T-helper 17 cell (primary cell): Measurements from ENCODE around the gene SOX15. TPM values are rescaled to one million over a fixed set of nuclear protein-coding genes. Genes with fewer than 3 reads are reported as not detected.
"Not testable (repeated sequence)": the region's sequence is repeated elsewhere in the genome, so short reads cannot be mapped to it uniquely, and the experiment has no call there.

Experiments used
- ATAC-seq: fragments of 150-1000 bp; cut with Tn5 transposase; 2 replicates; pipeline ENCODE4 v1.10.0; 2021; ENCODE audit warnings: mild to moderate bottlenecking, moderate library complexity
- DNase-seq, 3 donors: peaks; one replicate each; pipeline versions ENCODE4 v3.0.0 to v3.0.0-alpha.2; 2020 to 2021
- H3K9me3 ChIP-seq: one replicate; pipeline ENCODE4 v1.7.0; 2013; ENCODE audit warnings: low read length, mild to moderate bottlenecking; ENCODE audit not compliant: control insufficient read depth, poor library complexity, severe bottlenecking
- H3K27ac Mint-ChIP-seq: one replicate; pipeline ENCODE4 v1.8.0; 2022; ENCODE audit warnings: mild to moderate bottlenecking, moderate library complexity, mixed read lengths
- H3K27me3 Mint-ChIP-seq: one replicate; pipeline ENCODE4 v1.8.0; 2022; ENCODE audit warnings: mixed read lengths
- H3K36me3 Mint-ChIP-seq: one replicate; pipeline ENCODE4 v1.8.0; 2022; ENCODE audit warnings: low read depth, mixed read lengths
- H3K4me1 Mint-ChIP-seq: one replicate; pipeline ENCODE4 v1.8.0; 2022; ENCODE audit warnings: mild to moderate bottlenecking, mixed read lengths
- H3K4me3 Mint-ChIP-seq: one replicate; pipeline ENCODE4 v1.8.0; 2022; ENCODE audit warnings: mild to moderate bottlenecking, moderate library complexity, mixed read lengths
- total RNA-seq, 4 donors: library from RNA in 2 of 4; stranded (reverse) in 2 of 4; gene quantifications; one replicate each; pipeline ENCODE4 v1.2.3 and lab custom pipeline; 2022 to 2026

SOX15 gene
- total RNA-seq (not detected), total RNA-seq (lab: John Stamatoyannopoulos, UW) (0.15 to 0.93 reads per million in 2 donors)

DNA sequence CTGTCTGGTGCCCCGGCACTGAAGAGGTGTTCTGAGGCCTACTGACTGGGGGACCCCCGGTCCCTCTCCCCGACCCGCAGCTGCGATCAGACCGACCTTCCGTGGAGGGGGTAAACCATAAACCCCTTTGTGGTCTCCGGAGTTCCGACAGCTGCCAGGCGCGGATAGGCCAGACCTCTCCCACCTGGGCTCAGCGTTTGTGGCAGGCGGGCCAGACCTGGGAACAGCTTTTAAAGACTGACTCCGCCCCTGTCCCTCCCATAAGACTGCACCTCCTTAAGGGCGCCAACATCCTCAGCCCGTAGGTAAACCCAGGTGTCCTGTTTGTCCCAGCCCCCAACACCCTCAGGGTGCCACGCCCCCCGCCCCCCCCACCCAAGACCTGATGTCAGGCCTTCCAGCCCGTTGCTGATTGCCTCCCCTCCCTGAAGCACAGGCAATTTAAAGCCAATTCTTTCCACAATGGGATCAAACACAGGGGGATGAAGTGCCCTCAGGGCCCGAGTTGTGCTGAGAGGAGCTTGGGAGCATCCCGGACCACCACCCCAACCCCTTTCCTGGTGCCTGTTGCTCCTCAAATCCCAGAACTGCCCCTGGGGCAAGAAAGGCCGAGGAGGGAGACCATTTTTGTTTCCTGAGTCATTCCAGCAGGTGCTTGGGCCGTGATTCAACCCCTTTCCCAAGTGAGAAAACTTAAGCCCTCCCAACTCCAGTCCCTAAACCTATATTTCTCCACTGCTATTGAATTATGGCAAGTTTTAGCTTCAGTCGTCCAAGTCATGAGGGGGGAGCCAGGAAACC, at the start of gene SOX15:
SOX15 (minus strand) TSS at position 204 of the 801 bp plus-strand sequence. CDS start 418 bp downstream, outside the sequence.
- peaks cover 11% of the 10 kb centered on the region for H3K36me3 Mint-ChIP-seq
- no peaks in the 10 kb centered on the region for H3K27me3 Mint-ChIP-seq
- H3K4me1 Mint-ChIP-seq: peaks cover 9% of the 10 kb centered on the region
- peak within 1 kb of the TSS; percentile 29 for H3K27ac Mint-ChIP-seq
- H3K4me3 Mint-ChIP-seq: no peak within 1 kb of the TSS
- DNase-seq: no peak
- no peak for ATAC-seq
- no peaks in the 10 kb centered on the region for H3K9me3 ChIP-seq

DNA sequence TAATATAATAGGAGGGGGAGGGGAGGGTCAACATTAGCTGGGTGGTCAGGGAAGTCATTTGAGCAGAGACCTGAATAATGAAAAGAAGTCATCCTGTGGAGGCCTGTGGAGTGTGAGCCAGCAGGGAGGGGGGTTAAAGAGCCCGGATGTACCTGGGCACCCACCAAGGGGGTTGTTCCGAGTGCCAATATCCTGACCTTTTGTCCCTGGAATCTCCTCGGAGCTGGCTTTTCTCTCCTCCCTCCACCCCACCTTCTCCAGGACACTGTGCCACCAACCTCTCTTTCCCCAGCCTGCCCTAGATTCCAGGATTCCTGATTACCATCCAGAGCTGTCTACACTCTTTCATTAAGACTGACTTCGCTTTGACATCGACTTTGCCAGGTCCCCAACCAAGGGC, 46.3 kb upstream of the SOX15 start:
- H3K27me3 Mint-ChIP-seq: no peaks in the 10 kb centered on the region
- H3K36me3 Mint-ChIP-seq: no peaks in the 10 kb centered on the region

DNA sequence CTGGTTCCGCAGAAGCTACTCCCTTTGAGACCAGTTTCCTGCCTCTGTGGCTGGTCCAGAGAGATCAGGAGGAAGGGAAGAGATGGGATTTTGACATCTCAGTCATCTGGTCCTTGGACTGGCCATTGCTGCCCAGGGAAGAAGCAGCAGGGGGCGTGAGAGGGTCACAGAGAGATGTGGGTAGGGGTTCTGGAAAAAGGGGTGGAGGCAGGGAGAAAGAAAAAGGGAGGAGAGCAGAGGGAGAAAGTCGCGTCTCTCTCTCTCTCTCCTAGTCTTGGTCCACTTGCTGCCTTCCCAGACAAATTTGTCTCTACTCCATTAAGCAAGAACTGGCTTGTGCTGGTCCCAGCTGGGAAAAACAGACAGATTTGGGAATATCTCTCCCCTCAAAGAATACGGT, 44.5 kb upstream of the SOX15 start:
- Mint-ChIP-seq H3K27ac (no peak overlapping the region), H3K4me1 (peaks cover 3% of the 10 kb centered on the region), H3K27me3 (no peaks in the 10 kb centered on the region), H3K36me3 (no peaks in the 10 kb centered on the region), H3K4me3 (no peak overlapping the region)
- no peak for ATAC-seq
- DNase-seq: no peak
- H3K9me3 ChIP-seq: no peaks in the 10 kb centered on the region

More for the DNA sequence above, 46.3 kb upstream of the SOX15 start:
- DNase-seq (no peak), ATAC-seq (no peak)
- Mint-ChIP-seq H3K4me1 (no peaks in the 10 kb centered on the region), H3K27ac (no peak overlapping the region), H3K4me3 (no peak overlapping the region)
- H3K9me3 ChIP-seq: no peaks in the 10 kb centered on the region

DNA sequence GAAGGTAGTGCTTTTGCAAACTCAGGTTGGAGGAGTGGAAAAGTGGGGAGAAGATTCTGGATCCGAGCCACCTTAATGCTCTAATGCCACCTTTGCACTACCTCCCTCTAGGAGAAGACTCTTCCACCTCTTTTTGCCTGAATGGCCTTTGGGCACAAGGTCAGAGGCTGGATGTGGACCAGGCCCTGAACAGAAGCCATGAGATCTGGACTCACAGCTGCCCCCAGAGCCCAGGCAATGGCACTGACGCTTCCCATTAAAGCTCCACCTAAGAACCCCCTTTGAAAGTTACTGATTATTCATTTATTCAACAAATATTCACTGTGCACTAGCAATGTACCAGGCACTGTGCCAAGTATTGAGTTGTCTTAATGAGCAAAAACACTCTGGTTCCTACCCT, 43.2 kb upstream of the SOX15 start:
- no peaks in the 10 kb centered on the region for H3K27me3 Mint-ChIP-seq
- no peaks in the 10 kb centered on the region for H3K9me3 ChIP-seq
- no peaks in the 10 kb centered on the region for H3K36me3 Mint-ChIP-seq
- no peak for DNase-seq
- no peak for ATAC-seq
- peaks cover 5% of the 10 kb centered on the region for H3K4me1 Mint-ChIP-seq
- H3K27ac Mint-ChIP-seq: peak overlapping the region; percentile 53
- no peak overlapping the region for H3K4me3 Mint-ChIP-seq

GRCh38 chr17:7632492-7632894, 42.6 kb upstream of the SOX15 start:
- H3K27me3 Mint-ChIP-seq: no peaks in the 10 kb centered on the region
- H3K36me3 Mint-ChIP-seq: no peaks in the 10 kb centered on the region
- no peak for DNase-seq
- H3K9me3 ChIP-seq: no peaks in the 10 kb centered on the region
- H3K27ac Mint-ChIP-seq: peak overlapping the region; percentile 53
- H3K4me1 Mint-ChIP-seq: peaks cover 5% of the 10 kb centered on the region
- peak; percentile 36 for ATAC-seq
- no peak overlapping the region for H3K4me3 Mint-ChIP-seq

DNA sequence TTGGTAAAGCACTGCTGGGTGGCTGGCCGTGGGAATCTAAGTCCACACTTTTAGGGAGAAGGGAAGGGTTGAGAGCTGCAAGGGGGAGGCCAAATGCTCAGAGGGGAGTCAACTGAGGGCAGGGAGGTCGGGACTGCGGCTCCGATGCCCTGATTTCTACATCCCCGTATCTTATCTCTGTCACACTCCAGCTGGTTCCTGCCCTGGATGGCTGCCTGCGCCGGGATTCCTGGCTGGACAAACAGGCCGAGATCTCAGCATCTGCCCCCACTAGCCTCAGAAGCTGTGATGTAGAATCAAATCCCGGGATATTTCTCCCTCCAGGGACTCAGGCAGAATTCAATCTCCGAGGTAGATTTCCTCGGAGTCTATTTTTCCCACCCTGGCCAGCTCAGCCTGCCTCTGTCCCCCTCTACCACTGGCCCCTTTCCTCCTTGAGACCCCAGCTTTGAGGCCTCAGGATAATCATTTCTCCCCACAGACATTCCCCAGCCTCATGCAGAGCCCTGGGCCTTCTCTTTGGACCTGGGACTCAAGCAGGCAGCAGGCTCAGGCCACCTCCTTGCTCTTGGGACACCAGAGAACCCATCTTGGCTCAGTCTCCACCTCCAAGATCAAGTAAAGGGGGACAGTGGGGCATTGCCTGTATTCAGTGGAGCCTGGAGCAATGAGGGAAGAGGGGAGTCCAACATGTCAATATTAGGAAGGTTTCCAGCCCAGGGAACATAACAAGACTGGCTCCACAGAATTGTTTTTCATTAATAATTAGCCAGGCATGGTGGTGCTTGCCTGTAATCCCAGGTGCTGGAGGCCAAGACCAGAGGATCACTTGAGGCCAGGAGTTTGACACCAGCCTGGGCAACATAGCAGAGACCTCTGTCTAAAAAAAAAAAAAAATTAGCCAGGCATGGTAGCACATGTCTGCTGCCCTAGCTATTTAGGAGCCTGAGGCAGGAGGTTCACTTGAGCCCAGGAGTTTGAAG, 41.8 kb upstream of the SOX15 start:
- Mint-ChIP-seq H3K36me3 (no peaks in the 10 kb centered on the region), H3K4me1 (peaks cover 12% of the 10 kb centered on the region), H3K27me3 (no peaks in the 10 kb centered on the region), H3K27ac (no peak overlapping the region), H3K4me3 (no peak overlapping the region)
- DNase-seq (no peak), ATAC-seq (no peak)
- H3K9me3 ChIP-seq: no peaks in the 10 kb centered on the region

GRCh38 chr17:7629939-7630571, 40.2 kb upstream of the SOX15 start, which contains the start of gene SHBG:
SHBG (plus strand) TSS chr17:7630135; CDS start chr17:7630173, 38 bp downstream.
- ATAC-seq (no peak), DNase-seq (no peak)
- Mint-ChIP-seq H3K4me1 (peaks cover 13% of the 10 kb centered on the region), H3K36me3 (no peaks in the 10 kb centered on the region), H3K27me3 (no peaks in the 10 kb centered on the region), H3K4me3 (no peak within 1 kb of the TSS), H3K27ac (peak within 1 kb of the TSS; percentile 61)
- H3K9me3 ChIP-seq: no peaks in the 10 kb centered on the region

GRCh38 chr17:7627250-7628121, 37.6 kb upstream of the SOX15 start, which contains the start of gene SAT2:
SAT2 (minus strand) TSS chr17:7627821; CDS start chr17:7627635, 186 bp downstream.
- H3K4me3 Mint-ChIP-seq: peak within 1 kb of the TSS; percentile 88
- H3K4me1 Mint-ChIP-seq: peaks cover 13% of the 10 kb centered on the region
- H3K27me3 Mint-ChIP-seq: no peaks in the 10 kb centered on the region
- no peaks in the 10 kb centered on the region for H3K9me3 ChIP-seq
- ATAC-seq (peak; percentile 93), DNase-seq (peak; percentile 54 to 78 (median 71))
- H3K36me3 Mint-ChIP-seq: no peaks in the 10 kb centered on the region
- H3K27ac Mint-ChIP-seq: peak within 1 kb of the TSS; percentile 85

GRCh38 chr17:7626956-7627249, 37.0 kb upstream of the SOX15 start:
- Mint-ChIP-seq H3K4me3 (peak overlapping the region; percentile 88), H3K4me1 (peaks cover 13% of the 10 kb centered on the region), H3K27me3 (no peaks in the 10 kb centered on the region), H3K27ac (peak overlapping the region; percentile 85), H3K36me3 (no peaks in the 10 kb centered on the region)
- no peaks in the 10 kb centered on the region for H3K9me3 ChIP-seq
- no peak for DNase-seq
- no peak for ATAC-seq

DNA sequence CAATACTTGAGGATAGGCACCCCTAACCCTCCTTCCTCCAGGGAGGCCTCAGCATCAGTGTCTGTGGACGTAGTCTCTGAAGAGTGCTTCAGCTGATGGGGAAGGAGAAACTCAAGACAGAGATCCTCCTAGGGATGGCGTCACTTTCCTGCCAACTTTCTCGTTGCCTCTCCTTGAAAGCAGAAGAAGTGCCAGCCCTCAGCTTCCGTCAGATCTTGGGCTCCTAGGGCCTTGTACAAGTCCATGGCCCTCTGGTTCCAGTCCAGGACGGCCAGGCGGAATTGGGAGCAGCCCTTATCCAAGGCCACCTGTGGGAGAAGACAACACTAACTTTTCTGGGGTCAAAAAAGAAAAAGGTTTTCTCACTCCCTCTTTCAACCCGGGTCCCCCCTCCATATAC, 36.4 kb upstream of the SOX15 start:
- Mint-ChIP-seq H3K27ac (peak overlapping the region; percentile 85), H3K4me3 (peak overlapping the region; percentile 88), H3K4me1 (peaks cover 13% of the 10 kb centered on the region), H3K36me3 (no peaks in the 10 kb centered on the region), H3K27me3 (no peaks in the 10 kb centered on the region)
- DNase-seq (no peak), ATAC-seq (no peak)
- no peaks in the 10 kb centered on the region for H3K9me3 ChIP-seq

GRCh38 chr17:7625749-7626148, 35.9 kb upstream of the SOX15 start:
- not testable (repeated sequence) for H3K27me3 Mint-ChIP-seq, H3K27ac Mint-ChIP-seq, DNase-seq, H3K9me3 ChIP-seq, H3K36me3 Mint-ChIP-seq, H3K4me3 Mint-ChIP-seq, ATAC-seq
- H3K4me1 Mint-ChIP-seq: peaks cover 13% of the 10 kb centered on the region

- no peaks in the 10 kb centered on the region for H3K27me3 Mint-ChIP-seq
- H3K9me3 ChIP-seq: no peaks in the 10 kb centered on the region
- DNase-seq (no peak), ATAC-seq (no peak)
- no peak overlapping the region for H3K27ac Mint-ChIP-seq
- H3K36me3 Mint-ChIP-seq: no peaks in the 10 kb centered on the region
- H3K4me1 Mint-ChIP-seq: peaks cover 10% of the 10 kb centered on the region
- no peak overlapping the region for H3K4me3 Mint-ChIP-seq
These were observed 33.8 kb upstream of the SOX15 start for GRCh38 chr17:7623661-7624060.
